ENCODE results near the gene CD99.
"Not testable (repeated sequence)": the region's sequence is repeated elsewhere in the genome, so short reads cannot be mapped to it uniquely, and the experiment has no call there.

GRCh38 chrX:2762671-2763070 lies 71.6 kb downstream of the CD99 start:
- not testable (repeated sequence) for TF ChIP-seq EP300 (IDR thresholded peaks at IDR 0.05; ENCODE audit: low read depth); POLR2A (IDR thresholded peaks at IDR 0.05); CTCF (IDR thresholded peaks at IDR 0.05); POLR2AphosphoS5 (IDR thresholded peaks at IDR 0.05)
